Measurements from ENCODE around the gene CDH23.
A peak's percentile ranks its signal among the peaks of the same experiment; 100 is the strongest.

CDH23 gene

DNA sequence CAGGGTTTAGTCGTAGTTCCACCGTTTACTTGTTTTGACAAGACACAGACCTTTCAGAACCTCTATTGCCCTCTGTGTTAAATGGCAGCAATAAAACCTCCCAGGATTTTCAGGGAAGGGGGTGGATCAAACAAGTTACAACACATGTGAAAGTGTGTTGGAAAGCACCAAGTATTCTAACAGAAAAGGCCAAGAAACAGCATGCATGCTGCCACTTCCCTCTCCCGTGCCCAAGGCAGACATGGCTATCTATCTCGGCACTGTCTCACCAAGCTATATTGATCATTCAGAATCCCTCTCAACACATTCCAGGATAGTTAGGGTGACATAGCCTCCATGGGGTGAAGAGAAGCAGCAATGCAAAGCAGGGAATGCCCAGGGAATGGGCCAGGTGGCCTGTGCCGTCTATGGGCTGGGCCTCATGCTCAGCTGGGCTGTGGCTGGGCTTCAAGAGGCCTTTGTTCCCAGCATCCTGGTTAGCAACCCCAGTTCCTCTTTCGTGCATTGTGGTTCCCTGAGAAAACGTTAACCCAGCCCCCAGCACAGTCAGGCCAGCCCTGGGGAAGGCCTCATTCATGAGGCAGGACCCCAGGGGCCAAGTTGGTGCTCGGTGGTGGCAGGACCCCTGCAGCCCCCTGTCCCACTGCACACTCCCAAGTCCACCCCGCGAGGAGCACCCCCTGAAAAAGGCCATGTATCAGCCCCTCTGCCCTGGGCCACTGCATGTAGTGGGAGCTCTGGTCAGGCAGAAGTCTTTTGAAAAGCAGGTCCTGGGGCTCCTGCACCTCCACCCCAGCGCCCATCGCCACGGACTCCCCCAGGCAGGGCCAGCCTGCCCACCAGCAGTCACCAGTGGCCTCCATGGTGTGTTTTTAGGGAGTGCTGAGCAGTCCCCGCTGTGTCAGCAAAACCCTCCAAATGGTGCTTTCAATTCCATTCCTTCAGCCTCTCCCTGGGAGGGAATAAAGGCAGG lies 351.1 kb downstream of the CDH23 start:
- Histone ChIP-seq H3K4me3 (ENCODE audit: low read length, poor library complexity, severe bottlenecking) (peak overlapping the region; percentile 45), H3K9me3 (ENCODE audit: insufficient read depth, low read depth, low read length) (no peaks in the 10 kb centered on the region), H4K20me1 (ENCODE audit: insufficient read depth, low read length, poor library complexity, severe bottlenecking) (no peaks in the 10 kb centered on the region), H2AFZ (ENCODE audit: low read length) (no peak overlapping the region), H3K9me2 (replicated peaks; ENCODE audit: low read depth, low read length) (no peaks in the 10 kb centered on the region), H3K4me2 (ENCODE audit: low read depth, low read length, poor library complexity, severe bottlenecking) (peak overlapping the region; percentile 68), H3K27me3 (ENCODE audit: insufficient read depth, low read length, poor library complexity, severe bottlenecking) (no peaks in the 10 kb centered on the region), H3K79me2 (ENCODE audit: insufficient read depth, low read length) (no peaks in the 10 kb centered on the region), H3F3A (ENCODE audit: low read depth) (peaks cover 9% of the 10 kb centered on the region), H3K36me3 (ENCODE audit: insufficient read depth, low read length) (no peaks in the 10 kb centered on the region), H3K9ac (ENCODE audit: low read depth, low read length, poor library complexity, severe bottlenecking) (peak overlapping the region; percentile 75), H3K4me1 (ENCODE audit: insufficient read depth, low read length, poor library complexity, severe bottlenecking) (peaks cover 80% of the 10 kb centered on the region)
- TF ChIP-seq, protein P1, sequence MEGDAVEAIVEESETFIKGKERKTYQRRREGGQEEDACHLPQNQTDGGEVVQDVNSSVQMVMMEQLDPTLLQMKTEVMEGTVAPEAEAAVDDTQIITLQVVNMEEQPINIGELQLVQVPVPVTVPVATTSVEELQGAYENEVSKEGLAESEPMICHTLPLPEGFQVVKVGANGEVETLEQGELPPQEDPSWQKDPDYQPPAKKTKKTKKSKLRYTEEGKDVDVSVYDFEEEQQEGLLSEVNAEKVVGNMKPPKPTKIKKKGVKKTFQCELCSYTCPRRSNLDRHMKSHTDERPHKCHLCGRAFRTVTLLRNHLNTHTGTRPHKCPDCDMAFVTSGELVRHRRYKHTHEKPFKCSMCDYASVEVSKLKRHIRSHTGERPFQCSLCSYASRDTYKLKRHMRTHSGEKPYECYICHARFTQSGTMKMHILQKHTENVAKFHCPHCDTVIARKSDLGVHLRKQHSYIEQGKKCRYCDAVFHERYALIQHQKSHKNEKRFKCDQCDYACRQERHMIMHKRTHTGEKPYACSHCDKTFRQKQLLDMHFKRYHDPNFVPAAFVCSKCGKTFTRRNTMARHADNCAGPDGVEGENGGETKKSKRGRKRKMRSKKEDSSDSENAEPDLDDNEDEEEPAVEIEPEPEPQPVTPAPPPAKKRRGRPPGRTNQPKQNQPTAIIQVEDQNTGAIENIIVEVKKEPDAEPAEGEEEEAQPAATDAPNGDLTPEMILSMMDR (conservative IDR thresholded peaks at IDR 0.05; ENCODE audit: low read length), result no peak
- TF ChIP-seq EZH2phosphoT487 (IDR thresholded peaks at IDR 0.05; ENCODE audit: borderline replicate concordance), result no peak

DNA sequence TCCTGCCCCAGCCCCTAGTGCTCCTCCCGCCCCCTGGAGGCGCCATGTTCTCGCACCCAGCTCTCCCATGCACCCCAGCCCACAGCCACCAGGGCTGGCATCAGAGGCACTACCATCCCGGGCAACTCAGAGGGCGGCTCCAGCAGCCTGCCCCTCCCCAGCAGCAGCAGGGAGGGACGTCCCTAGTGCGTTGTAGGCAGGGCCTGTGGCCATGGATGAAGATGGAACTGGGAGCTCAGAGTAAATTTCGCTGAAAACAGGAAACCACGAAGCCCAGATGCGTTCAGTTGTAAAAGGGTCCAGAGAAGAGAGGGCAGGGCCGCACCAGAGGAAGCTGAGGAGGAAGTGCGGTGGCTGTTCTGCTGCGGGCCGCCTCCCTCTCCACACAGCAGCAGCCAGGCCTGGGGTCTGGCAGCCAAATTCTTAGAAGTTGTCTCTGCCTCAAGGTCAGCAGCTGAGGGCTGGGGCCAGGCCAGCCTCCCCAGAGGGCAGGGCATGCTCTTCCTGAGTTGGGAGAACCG lies 352.0 kb downstream of the CDH23 start:
- H3K9ac ChIP-seq (ENCODE audit: low read depth, low read length, poor library complexity, severe bottlenecking), result peak overlapping the region; percentile 75

DNA sequence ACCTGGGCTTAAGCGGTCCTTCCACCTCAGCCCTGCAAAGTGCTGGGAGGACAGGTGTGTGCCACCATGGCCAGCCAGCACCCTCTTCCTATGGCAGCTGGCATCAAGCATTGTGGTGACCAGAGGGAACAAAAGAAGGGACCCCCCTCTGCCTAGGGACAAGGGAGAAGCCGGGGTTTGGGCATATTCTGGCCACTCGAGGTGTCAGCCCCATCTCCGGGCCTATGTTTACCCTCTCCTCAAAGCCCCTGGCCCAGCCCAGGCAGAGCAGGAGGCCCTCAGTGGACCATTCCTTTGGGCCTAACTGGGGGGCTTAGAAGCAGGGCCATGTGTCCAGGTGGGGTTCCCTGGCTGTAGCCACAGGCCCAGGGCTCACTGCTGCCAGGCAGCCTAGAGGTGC lies 352.7 kb downstream of the CDH23 start:
- H4K20me1 ChIP-seq (ENCODE audit: insufficient read depth, low read length, poor library complexity, severe bottlenecking), result no peaks in the 10 kb centered on the region
- no peak for TF ChIP-seq EZH2phosphoT487 (IDR thresholded peaks at IDR 0.05; ENCODE audit: borderline replicate concordance)
- TF ChIP-seq, protein P1 (conservative IDR thresholded peaks at IDR 0.05; ENCODE audit: low read length), result no peak
- no peak overlapping the region for H2AFZ ChIP-seq (ENCODE audit: low read length)
- H3K4me1 ChIP-seq (ENCODE audit: insufficient read depth, low read length, poor library complexity, severe bottlenecking), result peaks cover 85% of the 10 kb centered on the region
- no peaks in the 10 kb centered on the region for H3K36me3 ChIP-seq (ENCODE audit: insufficient read depth, low read length)
- H3K9me3 ChIP-seq (ENCODE audit: insufficient read depth, low read depth, low read length), result no peaks in the 10 kb centered on the region
- peak overlapping the region; percentile 60 for H3K4me3 ChIP-seq (ENCODE audit: low read length, poor library complexity, severe bottlenecking)
- peak overlapping the region; percentile 71 for H3K9ac ChIP-seq (ENCODE audit: low read depth, low read length, poor library complexity, severe bottlenecking)
- H3F3A ChIP-seq (ENCODE audit: low read depth), result peaks cover 9% of the 10 kb centered on the region
- no peaks in the 10 kb centered on the region for H3K9me2 ChIP-seq (replicated peaks; ENCODE audit: low read depth, low read length)
- H3K4me2 ChIP-seq (ENCODE audit: low read depth, low read length, poor library complexity, severe bottlenecking), result peak overlapping the region; percentile 86
- H3K27me3 ChIP-seq (ENCODE audit: insufficient read depth, low read length, poor library complexity, severe bottlenecking), result no peaks in the 10 kb centered on the region
- no peaks in the 10 kb centered on the region for H3K79me2 ChIP-seq (ENCODE audit: insufficient read depth, low read length)

More for the DNA sequence above, 352.0 kb downstream of the CDH23 start:
- Histone ChIP-seq H4K20me1 (ENCODE audit: insufficient read depth, low read length, poor library complexity, severe bottlenecking) (no peaks in the 10 kb centered on the region), H3K27me3 (ENCODE audit: insufficient read depth, low read length, poor library complexity, severe bottlenecking) (no peaks in the 10 kb centered on the region), H3K36me3 (ENCODE audit: insufficient read depth, low read length) (no peaks in the 10 kb centered on the region), H3K9me3 (ENCODE audit: insufficient read depth, low read depth, low read length) (no peaks in the 10 kb centered on the region), H3K4me1 (ENCODE audit: insufficient read depth, low read length, poor library complexity, severe bottlenecking) (peaks cover 80% of the 10 kb centered on the region), H3F3A (ENCODE audit: low read depth) (peaks cover 9% of the 10 kb centered on the region), H3K9me2 (replicated peaks; ENCODE audit: low read depth, low read length) (no peaks in the 10 kb centered on the region), H3K79me2 (ENCODE audit: insufficient read depth, low read length) (no peaks in the 10 kb centered on the region), H2AFZ (ENCODE audit: low read length) (no peak overlapping the region), H3K4me3 (ENCODE audit: low read length, poor library complexity, severe bottlenecking) (peak overlapping the region; percentile 60), H3K4me2 (ENCODE audit: low read depth, low read length, poor library complexity, severe bottlenecking) (peak overlapping the region; percentile 86)
- TF ChIP-seq, protein P1 (conservative IDR thresholded peaks at IDR 0.05; ENCODE audit: low read length), result peak; percentile 44
- TF ChIP-seq EZH2phosphoT487 (IDR thresholded peaks at IDR 0.05; ENCODE audit: borderline replicate concordance), result no peak

All from Loucy (cell line).